ENCODE data around the gene VRK2. TPM values are rescaled to one million over a fixed set of nuclear protein-coding genes. Genes with fewer than 3 reads are reported as not detected.
"Not testable (repeated sequence)": the region's sequence is repeated elsewhere in the genome, so short reads cannot be mapped to it uniquely, and the experiment has no call there.

The VRK2 gene
- total and polyA plus RNA-seq, 4 donors: 10.1 to 22.3 (median 16.5) TPM

- ATAC-seq (ENCODE audit: low FRiP score) (no peak), DNase-seq (no peak)
- Histone ChIP-seq H3K27ac (ENCODE audit: low read depth in 1 of 2, low read length in 2 of 2) (no peak overlapping the region), H3K36me3 (ENCODE audit: control insufficient read depth in 1 of 2, insufficient read depth in 2 of 2, low read length in 1 of 2) (no peaks in the 10 kb centered on the region), H3K4me3 (ENCODE audit: low read length in 2 of 2) (no peak overlapping the region), H3K4me1 (ENCODE audit: control insufficient read depth in 1 of 2, insufficient read depth in 2 of 2, low read length in 2 of 2) (no peaks in the 10 kb centered on the region), H3K9me3 (ENCODE audit: control insufficient read depth, low read length) (no peaks in the 10 kb centered on the region), H3K27me3 (ENCODE audit: control insufficient read depth in 1 of 2, insufficient read depth in 2 of 2, low read length in 1 of 2) (no peaks in the 10 kb centered on the region)
- WGBS, 2 donors: 93% methylated on average over 2 of the region's 2 CpGs
- intact Hi-C loops (cut with DNase I): no loop called here
Observed at GRCh38 chr2:58109481-58109880, 62.9 kb downstream of the VRK2 start.

DNA sequence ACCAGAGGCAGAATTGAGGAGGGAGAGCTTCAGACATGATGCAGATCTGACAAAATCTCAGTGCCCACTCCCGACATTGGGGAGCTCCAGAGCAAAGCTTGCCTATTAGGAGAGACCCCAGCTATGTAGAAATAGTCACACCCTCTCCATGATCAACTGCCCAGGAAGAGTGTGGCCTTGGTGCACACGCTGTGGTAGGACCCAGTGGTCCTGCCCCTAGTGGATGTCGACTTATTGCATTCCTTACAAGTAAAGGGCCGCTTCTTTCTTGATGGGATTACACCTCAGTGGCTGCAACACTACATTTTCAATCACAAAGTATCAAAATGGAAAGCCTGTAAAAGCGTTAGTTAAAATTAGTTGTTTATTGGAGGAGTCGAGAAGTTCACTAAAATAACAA is 64.2 kb downstream of the VRK2 start:
- ATAC-seq (ENCODE audit: low FRiP score) (no peak), DNase-seq (no peak)
- H3K4me3 ChIP-seq (ENCODE audit: low read length in 2 of 2): no peak overlapping the region
- H3K27ac ChIP-seq (ENCODE audit: low read depth in 1 of 2, low read length in 2 of 2): no peak overlapping the region
- no peaks in the 10 kb centered on the region for H3K9me3 ChIP-seq (ENCODE audit: control insufficient read depth, low read length)
- WGBS, 2 donors: 95 to 97% methylated on average over 6 of the region's 6 CpGs
- no peaks in the 10 kb centered on the region for H3K36me3 ChIP-seq (ENCODE audit: control insufficient read depth in 1 of 2, insufficient read depth in 2 of 2, low read length in 1 of 2)
- no peaks in the 10 kb centered on the region for H3K4me1 ChIP-seq (ENCODE audit: control insufficient read depth in 1 of 2, insufficient read depth in 2 of 2, low read length in 2 of 2)
- no peaks in the 10 kb centered on the region for H3K27me3 ChIP-seq (ENCODE audit: control insufficient read depth in 1 of 2, insufficient read depth in 2 of 2, low read length in 1 of 2)
- intact Hi-C loops (cut with DNase I): no loop called here

- WGBS, 2 donors: 97% methylated on average over 9 of the region's 9 CpGs
Observed at GRCh38 chr2:58113563-58113962, 67.0 kb downstream of the VRK2 start.

DNA sequence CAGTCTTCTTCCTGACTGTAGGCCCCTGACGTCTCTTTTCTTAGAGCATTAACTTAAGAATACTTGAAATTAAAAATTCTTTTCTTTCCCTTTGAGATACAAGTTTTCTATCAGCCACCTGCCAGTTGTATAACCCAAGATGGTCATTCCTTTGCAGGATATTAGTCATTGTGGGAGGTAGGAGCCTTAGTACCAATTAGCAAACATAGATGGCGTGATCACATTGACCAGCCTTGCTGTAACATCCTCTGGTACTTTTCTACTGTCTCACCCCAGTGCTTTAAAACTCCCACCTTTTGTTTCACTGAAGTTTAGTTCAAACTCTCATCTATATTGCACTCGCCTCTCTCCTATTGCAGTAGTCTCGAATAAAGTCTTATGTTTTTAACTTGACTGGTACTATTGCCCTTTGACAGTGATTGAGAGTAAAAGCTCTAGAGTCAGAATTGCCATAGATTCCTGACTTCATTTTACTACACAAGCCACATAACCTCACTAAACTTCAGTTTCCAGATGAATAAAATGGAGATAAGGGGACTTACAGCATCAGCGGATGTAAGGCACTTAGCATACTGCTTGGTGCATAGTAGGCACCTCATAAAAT is 74.1 kb downstream of the VRK2 start:
- H3K27ac ChIP-seq (ENCODE audit: low read depth in 1 of 2, low read length in 2 of 2): no peak overlapping the region
- no peaks in the 10 kb centered on the region for H3K27me3 ChIP-seq (ENCODE audit: control insufficient read depth in 1 of 2, insufficient read depth in 2 of 2, low read length in 1 of 2)
- intact Hi-C loops (cut with DNase I): no loop called here
- no peaks in the 10 kb centered on the region for H3K9me3 ChIP-seq (ENCODE audit: control insufficient read depth, low read length)
- H3K4me3 ChIP-seq (ENCODE audit: low read length in 2 of 2): no peak overlapping the region
- DNase-seq (no peak), ATAC-seq (ENCODE audit: low FRiP score) (no peak)
- WGBS, 2 donors: 96 to 99% methylated on average over 5 of the region's 5 CpGs
- no peaks in the 10 kb centered on the region for H3K4me1 ChIP-seq (ENCODE audit: control insufficient read depth in 1 of 2, insufficient read depth in 2 of 2, low read length in 2 of 2)
- no peaks in the 10 kb centered on the region for H3K36me3 ChIP-seq (ENCODE audit: control insufficient read depth in 1 of 2, insufficient read depth in 2 of 2, low read length in 1 of 2)

More at GRCh38 chr2:58113563-58113962, 67.0 kb downstream of the VRK2 start:
- ATAC-seq (ENCODE audit: low FRiP score); H3K4me1 ChIP-seq (ENCODE audit: control insufficient read depth in 1 of 2, insufficient read depth in 2 of 2, low read length in 2 of 2); H3K27me3 ChIP-seq (ENCODE audit: control insufficient read depth in 1 of 2, insufficient read depth in 2 of 2, low read length in 1 of 2); H3K4me3 ChIP-seq (ENCODE audit: low read length in 2 of 2); intact Hi-C loops (cut with DNase I); H3K27ac ChIP-seq (ENCODE audit: low read depth in 1 of 2, low read length in 2 of 2); H3K9me3 ChIP-seq (ENCODE audit: control insufficient read depth, low read length); DNase-seq; H3K36me3 ChIP-seq (ENCODE audit: control insufficient read depth in 1 of 2, insufficient read depth in 2 of 2, low read length in 1 of 2): not testable (repeated sequence)

DNA sequence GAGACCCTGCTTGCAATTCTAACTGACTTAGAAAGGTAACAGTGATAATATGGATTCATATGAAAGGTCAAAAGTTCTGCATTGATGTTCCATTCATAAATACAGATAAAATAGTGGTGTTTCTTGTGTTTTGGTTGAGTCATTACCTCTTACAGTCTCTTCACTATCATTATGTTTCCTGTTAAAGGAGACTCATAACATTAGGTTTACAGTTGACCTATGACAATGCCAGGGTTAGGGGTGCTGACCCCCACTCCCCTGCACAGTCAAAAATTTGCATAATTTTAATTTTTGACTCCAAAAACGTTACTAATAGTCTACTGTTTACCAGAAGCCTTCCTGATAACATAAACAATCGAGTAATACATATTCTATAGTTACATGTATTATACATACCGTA is 75.4 kb downstream of the VRK2 start:
- Histone ChIP-seq H3K36me3 (ENCODE audit: control insufficient read depth in 1 of 2, insufficient read depth in 2 of 2, low read length in 1 of 2) (no peaks in the 10 kb centered on the region), H3K4me3 (ENCODE audit: low read length in 2 of 2) (no peak overlapping the region), H3K27ac (ENCODE audit: low read depth in 1 of 2, low read length in 2 of 2) (no peak overlapping the region), H3K4me1 (ENCODE audit: control insufficient read depth in 1 of 2, insufficient read depth in 2 of 2, low read length in 2 of 2) (no peaks in the 10 kb centered on the region), H3K9me3 (ENCODE audit: control insufficient read depth, low read length) (no peaks in the 10 kb centered on the region), H3K27me3 (ENCODE audit: control insufficient read depth in 1 of 2, insufficient read depth in 2 of 2, low read length in 1 of 2) (no peaks in the 10 kb centered on the region)
- WGBS, 2 donors: 87 to 88% methylated on average over 3 of the region's 3 CpGs
- DNase-seq (no peak), ATAC-seq (ENCODE audit: low FRiP score) (no peak)
- intact Hi-C loops (cut with DNase I): no loop called here

DNA sequence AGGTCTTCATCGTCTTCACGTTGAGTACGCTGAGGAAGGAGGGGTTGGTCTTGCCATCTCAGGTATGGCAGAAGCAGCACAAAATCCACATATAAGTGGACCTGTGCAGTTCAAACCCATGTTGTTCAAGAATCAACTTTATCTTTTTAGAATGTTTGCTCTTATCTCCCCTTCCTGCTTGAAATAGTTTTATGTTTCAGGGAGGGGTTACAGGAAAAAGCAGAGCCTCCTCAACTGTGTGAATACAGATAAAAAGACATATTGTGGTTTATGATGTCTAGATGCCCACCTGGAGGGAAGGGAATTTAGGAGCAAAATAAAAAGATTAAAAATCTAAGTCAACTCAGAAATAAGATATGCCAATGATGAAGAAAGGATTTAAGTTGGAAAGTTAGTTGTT is 75.9 kb downstream of the VRK2 start:
- no peak for DNase-seq

GRCh38 chr2:58127111-58127510 is 80.5 kb downstream of the VRK2 start:
- H3K4me3 ChIP-seq (ENCODE audit: low read length in 2 of 2): no peak overlapping the region
- H3K27ac ChIP-seq (ENCODE audit: low read depth in 1 of 2, low read length in 2 of 2): no peak overlapping the region
- no peak for DNase-seq
- 96 to 97% methylated on average over 3 of the region's 3 CpGs for WGBS, 2 donors
- H3K27me3 ChIP-seq (ENCODE audit: control insufficient read depth in 1 of 2, insufficient read depth in 2 of 2, low read length in 1 of 2): no peaks in the 10 kb centered on the region
- no peaks in the 10 kb centered on the region for H3K4me1 ChIP-seq (ENCODE audit: control insufficient read depth in 1 of 2, insufficient read depth in 2 of 2, low read length in 2 of 2)
- no peaks in the 10 kb centered on the region for H3K9me3 ChIP-seq (ENCODE audit: control insufficient read depth, low read length)
- ATAC-seq (ENCODE audit: low FRiP score): no peak
- no peaks in the 10 kb centered on the region for H3K36me3 ChIP-seq (ENCODE audit: control insufficient read depth in 1 of 2, insufficient read depth in 2 of 2, low read length in 1 of 2)
- intact Hi-C loops (cut with DNase I): no loop called here

More for the DNA sequence above, 75.9 kb downstream of the VRK2 start:
- Histone ChIP-seq H3K27me3 (ENCODE audit: control insufficient read depth in 1 of 2, insufficient read depth in 2 of 2, low read length in 1 of 2) (no peaks in the 10 kb centered on the region), H3K4me3 (ENCODE audit: low read length in 2 of 2) (no peak overlapping the region), H3K27ac (ENCODE audit: low read depth in 1 of 2, low read length in 2 of 2) (no peak overlapping the region), H3K4me1 (ENCODE audit: control insufficient read depth in 1 of 2, insufficient read depth in 2 of 2, low read length in 2 of 2) (no peaks in the 10 kb centered on the region), H3K36me3 (ENCODE audit: control insufficient read depth in 1 of 2, insufficient read depth in 2 of 2, low read length in 1 of 2) (no peaks in the 10 kb centered on the region), H3K9me3 (ENCODE audit: control insufficient read depth, low read length) (no peaks in the 10 kb centered on the region)
- ATAC-seq (ENCODE audit: low FRiP score): no peak
- intact Hi-C loops (cut with DNase I): no loop called here
- WGBS, 2 donors: 98 to 99% methylated on average over 3 of the region's 3 CpGs

DNA sequence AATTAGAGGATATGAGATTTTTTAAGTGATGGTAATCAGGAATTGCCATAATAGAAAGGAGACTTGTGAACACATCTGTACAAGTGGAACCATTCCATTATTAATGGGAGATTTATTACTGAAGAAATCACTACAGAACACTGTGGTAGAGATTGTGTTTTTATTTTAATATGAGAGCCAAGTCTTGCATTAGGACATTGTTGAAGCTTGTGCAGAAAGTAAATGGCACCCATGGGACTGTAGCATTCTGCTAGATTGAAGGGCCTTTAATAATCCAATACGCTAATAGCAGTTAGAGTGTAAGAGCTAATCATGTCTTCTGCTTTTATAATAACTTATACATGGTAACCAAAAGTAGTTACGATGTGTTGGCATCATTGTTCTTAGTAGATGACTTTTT is 83.6 kb downstream of the VRK2 start:
- H3K4me3 ChIP-seq (ENCODE audit: low read length in 2 of 2): no peak overlapping the region
- H3K27me3 ChIP-seq (ENCODE audit: control insufficient read depth in 1 of 2, insufficient read depth in 2 of 2, low read length in 1 of 2): no peaks in the 10 kb centered on the region
- WGBS, 2 donors: 76 to 78% methylated on average over 2 of the region's 2 CpGs
- no peak overlapping the region for H3K27ac ChIP-seq (ENCODE audit: low read depth in 1 of 2, low read length in 2 of 2)
- no peaks in the 10 kb centered on the region for H3K4me1 ChIP-seq (ENCODE audit: control insufficient read depth in 1 of 2, insufficient read depth in 2 of 2, low read length in 2 of 2)
- DNase-seq: no peak
- ATAC-seq (ENCODE audit: low FRiP score): no peak
- no peaks in the 10 kb centered on the region for H3K9me3 ChIP-seq (ENCODE audit: control insufficient read depth, low read length)
- no peaks in the 10 kb centered on the region for H3K36me3 ChIP-seq (ENCODE audit: control insufficient read depth in 1 of 2, insufficient read depth in 2 of 2, low read length in 1 of 2)
- intact Hi-C loops (cut with DNase I): no loop called here

GRCh38 chr2:58131191-58132011 is 84.8 kb downstream of the VRK2 start:
- WGBS, 2 donors: 13 to 15% methylated on average over 5 of the region's 5 CpGs
- peak in 1 of 2 donors; percentile 56 for DNase-seq

More at GRCh38 chr2:58131191-58132011, 84.8 kb downstream of the VRK2 start:
- Histone ChIP-seq H3K4me3 (ENCODE audit: low read length in 2 of 2) (no peak overlapping the region), H3K27me3 (ENCODE audit: control insufficient read depth in 1 of 2, insufficient read depth in 2 of 2, low read length in 1 of 2) (no peaks in the 10 kb centered on the region), H3K36me3 (ENCODE audit: control insufficient read depth in 1 of 2, insufficient read depth in 2 of 2, low read length in 1 of 2) (no peaks in the 10 kb centered on the region), H3K4me1 (ENCODE audit: control insufficient read depth in 1 of 2, insufficient read depth in 2 of 2, low read length in 2 of 2) (no peaks in the 10 kb centered on the region), H3K27ac (ENCODE audit: low read depth in 1 of 2, low read length in 2 of 2) (no peak overlapping the region), H3K9me3 (ENCODE audit: control insufficient read depth, low read length) (no peaks in the 10 kb centered on the region)
- peak; percentile 67 for ATAC-seq (ENCODE audit: low FRiP score)
- intact Hi-C loops (cut with DNase I): no loop called here

Measured in aorta (tissue), 5 donors.